GM12875 (cell line): Measurements from ENCODE around the gene ATP1A4.

Source experiments
- H3K4me3 ChIP-seq: one replicate; pipeline ENCODE4 v1.5.1; 2011; ENCODE audit warnings: low read depth, low read length, control low read depth
- CTCF ChIP-seq: IDR thresholded peaks from 2 replicates; pipeline ENCODE4 v1.5.1; 2011; ENCODE audit warnings: low read depth, mild to moderate bottlenecking, control low read depth, inconsistent platforms, low read length, moderate library complexity, borderline replicate concordance; ENCODE audit not compliant: insufficient read depth

The ATP1A4 gene

DNA sequence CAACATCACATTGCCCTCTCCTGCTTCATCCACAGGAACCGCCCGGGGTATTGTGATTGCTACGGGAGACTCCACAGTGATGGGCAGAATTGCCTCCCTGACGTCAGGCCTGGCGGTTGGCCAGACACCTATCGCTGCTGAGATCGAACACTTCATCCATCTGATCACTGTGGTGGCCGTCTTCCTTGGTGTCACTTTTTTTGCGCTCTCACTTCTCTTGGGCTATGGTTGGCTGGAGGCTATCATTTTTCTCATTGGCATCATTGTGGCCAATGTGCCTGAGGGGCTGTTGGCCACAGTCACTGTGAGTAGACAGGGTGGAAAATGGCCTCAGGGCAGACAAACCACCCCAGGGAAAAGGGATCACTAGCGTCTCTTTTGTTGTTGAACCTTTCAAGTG lies 12.7 kb downstream of the ATP1A4 start:
- no peak for TF ChIP-seq CTCF
- H3K4me3 ChIP-seq, result no peak overlapping the region

GRCh38 chr1:160166166-160166868 lies 14.9 kb downstream of the ATP1A4 start:
- no peak for TF ChIP-seq CTCF

GRCh38 chr1:160167056-160167455 lies 15.7 kb downstream of the ATP1A4 start:
- no peak for TF ChIP-seq CTCF
- H3K4me3 ChIP-seq, result no peak overlapping the region

More at GRCh38 chr1:160166166-160166868, 14.9 kb downstream of the ATP1A4 start:
- no peak overlapping the region for H3K4me3 ChIP-seq

- H3K4me3 ChIP-seq, result no peak overlapping the region
- peak; percentile 3; the same call in 1 of the 2 replicates for TF ChIP-seq CTCF
Observed at GRCh38 chr1:160167580-160167979, 16.2 kb downstream of the ATP1A4 start.

- H3K4me3 ChIP-seq, result no peak overlapping the region
- TF ChIP-seq CTCF, result no peak
Observed at GRCh38 chr1:160168016-160168415, 16.6 kb downstream of the ATP1A4 start.

DNA sequence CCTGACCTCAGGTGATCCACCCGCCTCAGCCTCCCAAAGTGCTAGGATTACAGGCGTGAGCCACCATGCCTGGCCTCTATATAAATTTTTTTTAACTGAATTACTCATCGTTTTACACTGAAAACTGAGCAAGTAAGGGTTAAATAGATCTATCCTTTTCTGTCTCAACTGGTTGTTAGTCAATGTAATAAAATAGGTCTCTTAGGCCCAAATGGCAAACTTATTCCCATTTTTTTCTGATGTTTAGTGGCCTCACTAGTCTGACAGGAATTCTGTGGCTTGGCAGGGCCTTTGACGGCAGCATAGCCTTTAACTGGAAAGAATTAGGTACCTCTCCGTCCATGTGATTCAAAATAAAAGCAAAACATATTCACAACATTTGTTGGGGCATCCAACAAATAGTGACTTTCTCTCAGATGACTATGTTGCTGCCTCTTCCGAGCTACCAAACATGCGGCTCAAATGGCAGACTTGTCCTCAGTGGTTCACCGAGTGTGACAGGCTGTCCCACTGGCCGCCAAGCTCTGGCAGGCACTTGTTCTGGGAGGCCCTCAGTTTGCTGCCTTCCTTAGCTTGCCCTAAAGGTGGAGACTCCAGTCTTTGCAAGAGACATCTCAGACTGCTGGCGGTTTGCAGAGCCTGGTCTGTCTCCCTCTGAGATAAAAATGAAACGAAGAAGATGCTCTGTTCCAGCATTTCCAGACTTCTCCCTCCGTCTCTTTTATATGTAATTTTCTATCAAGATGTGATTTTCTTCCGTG lies 17.4 kb downstream of the ATP1A4 start:
- TF ChIP-seq CTCF, result 0 out of 2 replicates have a peak, but pooled peaks have one; percentile 1
- no peak overlapping the region for H3K4me3 ChIP-seq
